Measurements from ENCODE around the gene OSBPL6. TPM values are rescaled to one million over a fixed set of nuclear protein-coding genes. Genes with fewer than 3 reads are reported as not detected.

Gene OSBPL6
- total and polyA plus RNA-seq, 4 donors = 1.3 to 3.3 (median 2.2) TPM

- H3K4me3 ChIP-seq (ENCODE audit: low read depth in 1 of 3, low read length in 3 of 3) = no peak overlapping the region
Observed at GRCh38 chr2:178392215-178392614, 197.9 kb downstream of the OSBPL6 start.

GRCh38 chr2:178394859-178395258 is 200.5 kb downstream of the OSBPL6 start:
- TF ChIP-seq GABPA (IDR thresholded peaks at IDR 0.05 in 1 of 2, conservative IDR thresholded peaks at IDR 0.05 in 1 of 2) (no peak), RXRA (IDR thresholded peaks at IDR 0.05) (no peak), SP1 (IDR thresholded peaks at IDR 0.05) (no peak), ZBTB33 (IDR thresholded peaks at IDR 0.05) (no peak), YY1 (IDR thresholded peaks at IDR 0.05) (no peak), REST (IDR thresholded peaks at IDR 0.05) (no peak), NR2F2 (IDR thresholded peaks at IDR 0.05) (no peak), RAD21 (IDR thresholded peaks at IDR 0.05) (no peak), MAX (IDR thresholded peaks at IDR 0.05) (no peak), EGR1 (IDR thresholded peaks at IDR 0.05; ENCODE audit: low read depth in 2 of 2) (no peak), HNF4G (IDR thresholded peaks at IDR 0.05) (no peak)
- DNase-seq (ENCODE audit: low spot score) = no peak
- Histone ChIP-seq H3K9ac (ENCODE audit: low read depth in 1 of 2, low read length in 2 of 2) (no peak overlapping the region), H3K4me3 (ENCODE audit: low read depth in 1 of 3, low read length in 3 of 3) (no peak overlapping the region), H3K27me3 (ENCODE audit: control insufficient read depth in 4 of 4, insufficient read depth in 4 of 4, low read length in 3 of 4) (no peaks in the 10 kb centered on the region), H3K27ac (ENCODE audit: low read depth in 1 of 2, low read length in 2 of 2) (no peak overlapping the region), H3K9me3 (ENCODE audit: control insufficient read depth in 4 of 4, low read length in 3 of 4) (no peaks in the 10 kb centered on the region), H3K4me1 (ENCODE audit: control insufficient read depth in 4 of 4, insufficient read depth in 4 of 4, low read length in 3 of 4) (no peaks in the 10 kb centered on the region), H3K36me3 (ENCODE audit: control insufficient read depth in 4 of 4, insufficient read depth in 3 of 4, low read depth in 1 of 4, low read length in 3 of 4) (peaks cover 0 to 7% (median 1%) of the 10 kb centered on the region in 4 donors)

More at GRCh38 chr2:178392215-178392614, 197.9 kb downstream of the OSBPL6 start:
- Histone ChIP-seq H3K27me3 (ENCODE audit: control insufficient read depth in 4 of 4, insufficient read depth in 4 of 4, low read length in 3 of 4) (no peaks in the 10 kb centered on the region), H3K36me3 (ENCODE audit: control insufficient read depth in 4 of 4, insufficient read depth in 3 of 4, low read depth in 1 of 4, low read length in 3 of 4) (peaks cover 0 to 10% (median 5%) of the 10 kb centered on the region in 4 donors), H3K9ac (ENCODE audit: low read depth in 1 of 2, low read length in 2 of 2) (no peak overlapping the region), H3K9me3 (ENCODE audit: control insufficient read depth in 4 of 4, low read length in 3 of 4) (no peaks in the 10 kb centered on the region), H3K27ac (ENCODE audit: low read depth in 1 of 2, low read length in 2 of 2) (no peak overlapping the region), H3K4me1 (ENCODE audit: control insufficient read depth in 4 of 4, insufficient read depth in 4 of 4, low read length in 3 of 4) (no peaks in the 10 kb centered on the region)
- 92% methylated on average over 3 of the region's 3 CpGs for WGBS
- DNase-seq (ENCODE audit: low spot score) = no peak
- no peak for TF ChIP-seq TAF1 (conservative IDR thresholded peaks at IDR 0.05)
- no peak for TF ChIP-seq JUND (IDR thresholded peaks at IDR 0.05)
- no peak for TF ChIP-seq HNF4A (conservative IDR thresholded peaks at IDR 0.05)
- TF ChIP-seq NR2F2 (IDR thresholded peaks at IDR 0.05) = no peak
- no peak for TF ChIP-seq GABPA (IDR thresholded peaks at IDR 0.05 in 1 of 2, conservative IDR thresholded peaks at IDR 0.05 in 1 of 2)
- TF ChIP-seq RAD21 (IDR thresholded peaks at IDR 0.05) = no peak
- TF ChIP-seq RXRA (IDR thresholded peaks at IDR 0.05) = no peak
- TF ChIP-seq HNF4G (IDR thresholded peaks at IDR 0.05) = no peak
- no peak for TF ChIP-seq ZBTB33 (IDR thresholded peaks at IDR 0.05)
- no peak for TF ChIP-seq ATF3 (IDR thresholded peaks at IDR 0.05)

All from liver (tissue), 9 donors.